NOMO-1 treated with dmso at 0.1 percent for 144 hours (cell line): ENCODE results near the gene IFIT5.
A peak's percentile ranks its signal among the peaks of the same experiment; 100 is the strongest.
"Not testable (repeated sequence)": the region's sequence is repeated elsewhere in the genome, so short reads cannot be mapped to it uniquely, and the experiment has no call there.

ENCODE experiments used
- DNase-seq: peaks from one replicate; lab custom pipeline; 2025; ENCODE audit not compliant: unreplicated experiment; lab: John Stamatoyannopoulos, UW

IFIT5 gene

GRCh38 chr10:89426230-89426868 lies 12.0 kb downstream of the IFIT5 start:
- peak; percentile 4 for DNase-seq

DNA sequence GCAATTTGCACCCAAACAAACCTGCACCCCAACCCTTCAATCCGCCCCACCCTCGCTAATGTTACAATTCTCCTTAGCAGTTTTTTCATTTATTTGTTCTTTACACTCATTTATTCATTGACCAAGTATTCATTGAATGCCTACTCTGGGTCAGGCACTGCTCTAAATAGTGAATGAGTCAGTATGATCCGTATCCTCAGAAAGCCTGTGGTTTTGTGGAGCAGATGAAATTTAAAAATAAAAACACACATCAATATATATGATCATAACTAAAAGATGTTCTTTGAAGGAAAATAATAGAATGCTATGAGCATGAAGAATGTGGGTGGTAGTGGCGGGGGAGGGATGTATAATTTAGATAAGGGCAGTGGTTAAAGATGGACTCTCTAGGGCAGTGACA lies 13.3 kb downstream of the IFIT5 start:
- DNase-seq: no peak

- DNase-seq: no peak
Measured at GRCh38 chr10:89428877-89429276, 14.5 kb downstream of the IFIT5 start.

DNA sequence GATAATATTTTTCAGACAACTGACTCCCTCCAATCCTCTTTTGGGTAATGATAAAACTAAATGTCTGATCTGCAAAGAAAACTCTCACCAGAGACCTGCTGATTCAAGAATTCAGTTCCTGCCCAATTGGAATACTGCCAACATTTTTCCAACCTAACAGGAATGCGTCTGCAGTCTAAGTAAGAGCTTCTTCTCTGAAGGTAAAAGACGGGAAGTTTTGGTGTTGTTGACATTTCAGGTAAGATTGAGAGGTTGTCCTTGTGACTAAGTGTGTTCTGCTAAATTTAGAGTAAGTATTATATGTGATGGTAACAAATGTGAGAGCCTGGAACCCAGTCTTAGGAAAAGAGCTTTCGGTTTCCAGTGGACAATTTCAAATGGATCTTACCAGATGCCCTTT lies 17.6 kb downstream of the IFIT5 start:
- no peak for DNase-seq

DNA sequence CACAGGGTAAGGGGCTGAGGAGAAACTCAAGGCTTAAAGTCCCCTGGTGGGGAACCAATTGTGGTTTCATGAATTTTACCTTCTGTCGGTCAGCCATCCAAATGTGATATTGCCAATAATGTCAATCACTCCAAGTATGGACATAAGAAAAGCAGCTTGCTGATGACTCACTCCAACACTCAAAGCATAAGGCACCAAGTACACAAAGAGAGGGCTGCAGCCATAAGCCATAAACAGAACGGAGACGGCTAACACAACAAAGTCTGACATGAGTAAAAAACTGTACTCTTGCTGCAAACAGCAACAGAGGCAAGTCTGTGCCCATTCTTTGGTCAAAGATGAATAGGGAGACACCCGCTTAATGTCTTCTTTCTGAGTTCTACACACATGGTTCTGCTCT lies 24.2 kb downstream of the IFIT5 start:
- no peak for DNase-seq

DNA sequence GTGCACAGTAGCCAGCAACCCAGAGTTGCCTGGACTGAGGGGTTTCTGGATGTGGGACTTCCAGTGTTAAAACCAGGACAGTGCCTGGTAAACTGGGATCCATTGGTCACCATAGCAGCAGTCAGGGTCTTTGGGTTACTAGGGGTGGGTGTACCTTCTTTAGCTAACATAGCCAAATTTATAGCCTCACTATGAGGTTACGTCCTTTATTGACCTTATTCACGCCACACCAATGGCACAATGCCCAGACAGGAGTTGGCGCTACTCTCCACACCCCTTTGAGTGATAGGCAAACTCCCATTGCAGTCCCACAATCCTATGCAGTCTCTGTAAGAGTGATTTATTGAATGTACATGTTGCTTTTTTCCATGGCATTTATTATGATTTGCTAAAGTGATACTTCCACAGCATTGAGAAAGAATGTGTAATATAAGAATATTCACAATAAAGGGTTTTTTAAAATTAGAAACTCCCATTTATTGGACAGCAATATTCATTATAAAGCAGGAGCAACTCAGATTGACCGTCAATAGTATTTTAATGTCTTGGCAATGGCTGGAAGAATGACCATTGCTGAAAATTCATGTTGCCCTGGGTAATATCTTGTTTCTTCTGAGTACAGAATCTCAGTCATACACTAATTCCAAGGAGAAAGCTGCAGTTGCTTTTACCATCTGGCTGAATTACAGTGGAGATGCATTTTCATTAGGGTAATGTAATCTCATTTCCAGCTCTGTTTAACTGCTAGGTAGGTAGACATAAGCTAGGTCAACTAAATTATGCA lies 26.1 kb downstream of the IFIT5 start:
- no peak for DNase-seq

DNA sequence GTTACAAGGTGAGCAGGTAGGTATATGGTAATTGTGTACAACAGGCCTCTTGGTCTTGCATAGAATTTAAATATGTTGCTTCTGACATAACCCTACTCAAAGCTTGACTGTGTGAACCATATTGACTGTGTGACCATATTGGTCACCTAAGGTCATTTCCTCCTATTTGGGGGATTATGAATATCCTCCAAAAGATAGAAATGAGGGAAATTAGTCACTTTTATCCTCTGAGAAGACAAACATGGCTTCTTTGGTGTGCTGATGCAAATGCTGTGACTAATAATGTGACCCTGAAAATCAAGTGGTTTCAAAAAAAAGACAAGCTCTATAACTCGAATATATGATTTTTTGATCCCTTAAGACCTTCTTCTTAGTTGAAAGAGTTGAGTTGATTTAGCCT lies 27.9 kb downstream of the IFIT5 start:
- no peak for DNase-seq

DNA sequence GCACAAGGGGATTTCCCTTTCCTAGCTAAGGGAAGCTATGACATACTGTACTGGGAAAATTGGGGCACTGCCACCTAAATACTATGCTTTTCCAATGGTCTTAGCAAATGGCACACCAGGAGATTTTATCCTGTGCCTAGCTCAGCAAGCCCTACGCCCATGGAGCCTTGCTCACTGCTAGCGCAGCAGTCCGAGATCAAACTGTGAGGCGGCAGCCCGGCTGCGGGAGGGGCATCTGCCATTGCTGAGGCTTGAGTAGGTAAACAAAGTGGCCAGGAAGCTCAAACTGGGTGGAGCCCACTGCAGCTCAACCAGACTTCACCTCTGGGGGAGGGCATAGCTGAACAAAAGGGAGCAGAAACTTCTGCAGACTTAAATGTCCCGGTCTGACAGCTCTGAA lies 30.5 kb downstream of the IFIT5 start:
- not testable (repeated sequence) for DNase-seq

- no peak for DNase-seq
Measured at GRCh38 chr10:89450901-89451300, 36.5 kb downstream of the IFIT5 start.

GRCh38 chr10:89452193-89452592 lies 37.8 kb downstream of the IFIT5 start:
- no peak for DNase-seq

GRCh38 chr10:89454561-89455347 lies 40.4 kb downstream of the IFIT5 start:
- no peak for DNase-seq

- DNase-seq: no peak
Measured at GRCh38 chr10:89458291-89458690, 43.9 kb downstream of the IFIT5 start.

- no peak for DNase-seq
Measured at GRCh38 chr10:89458784-89459183, 44.4 kb downstream of the IFIT5 start.

DNA sequence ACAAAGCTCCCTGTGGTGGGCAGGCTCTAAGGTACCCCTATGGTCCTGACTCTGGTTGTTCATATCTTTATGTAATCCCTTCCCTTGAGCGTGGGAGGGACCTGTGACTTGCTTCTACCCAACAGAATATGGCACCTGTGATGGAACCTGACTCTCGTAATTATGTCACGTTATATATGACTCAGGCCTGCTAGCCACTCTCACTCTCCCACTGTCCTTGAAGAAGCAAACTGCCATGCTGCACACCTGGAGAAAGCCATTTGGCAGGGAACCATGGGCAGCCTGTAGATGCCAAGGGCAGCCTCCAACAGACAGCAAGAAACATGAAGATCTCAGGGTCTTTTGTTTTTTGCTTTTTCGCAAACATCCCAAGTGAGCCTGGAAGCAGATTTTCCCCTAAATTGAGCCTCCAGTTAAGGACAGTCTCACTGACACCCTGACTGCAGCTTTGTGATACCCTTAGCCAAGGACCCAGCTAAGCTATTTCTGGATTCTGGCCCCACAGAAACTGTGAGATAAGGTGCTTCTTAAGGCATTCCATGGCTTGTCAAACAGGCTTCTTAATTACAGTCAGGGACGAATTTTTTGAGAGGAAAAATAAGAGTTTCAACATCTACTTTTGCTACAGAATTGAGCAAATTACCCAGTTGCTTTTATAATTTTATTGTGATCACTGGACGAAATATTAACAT lies 49.6 kb downstream of the IFIT5 start:
- DNase-seq: no peak

GRCh38 chr10:89465196-89465595 lies 50.8 kb downstream of the IFIT5 start:
- DNase-seq: no peak

DNA sequence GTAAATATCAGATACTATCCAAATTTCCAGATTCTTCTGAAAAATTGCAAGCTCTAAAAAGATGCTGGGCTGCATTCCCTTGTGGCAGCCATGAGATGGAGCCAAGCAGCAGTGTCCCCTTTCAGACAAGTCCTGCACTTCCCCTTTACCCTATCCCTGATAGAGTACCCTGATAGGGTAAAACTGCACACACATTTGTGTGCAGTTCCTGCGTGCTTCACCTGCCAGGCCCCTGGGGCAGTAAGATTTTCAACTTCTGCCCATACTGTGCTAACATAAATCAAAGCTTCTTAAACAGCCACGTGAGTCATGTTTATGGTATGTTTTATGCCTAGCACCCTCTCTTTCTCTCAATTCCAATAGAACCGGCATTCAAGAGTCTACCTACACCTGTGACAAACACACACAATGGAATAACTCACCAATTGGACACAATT lies 52.2 kb downstream of the IFIT5 start:
- peak; percentile 2 for DNase-seq

GRCh38 chr10:89468191-89468965 lies 54.0 kb downstream of the IFIT5 start:
- DNase-seq: no peak

DNA sequence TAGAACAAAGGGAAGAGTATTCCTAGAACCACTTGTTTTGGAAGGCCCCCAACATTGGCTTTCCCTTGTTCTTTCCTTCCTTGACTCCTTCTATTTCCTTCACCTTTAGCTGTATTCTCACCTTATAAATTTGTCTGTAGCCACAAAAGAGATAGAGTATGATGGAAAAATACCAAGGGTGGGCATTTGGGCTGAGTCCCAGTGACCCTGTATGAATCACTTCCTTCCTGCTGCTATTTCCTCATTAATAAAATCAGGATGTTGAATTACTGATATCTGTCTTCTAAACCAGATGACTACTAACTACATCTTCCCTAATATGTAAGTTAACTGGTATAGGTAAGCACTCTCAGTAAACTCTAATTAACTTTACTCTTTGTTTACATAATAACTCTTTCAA lies 55.1 kb downstream of the IFIT5 start:
- no peak for DNase-seq
